Activated T-helper 1 cell treated with Interleukin-2 at 50 U/mL for 16 hours (primary cell): ENCODE results near the gene MEIS2.

ENCODE experiments used
- DNase-seq: peaks from one replicate; pipeline ENCODE4 v3.0.0-alpha.2; 2020; ENCODE audit warnings: low read depth

The MEIS2 gene

DNA sequence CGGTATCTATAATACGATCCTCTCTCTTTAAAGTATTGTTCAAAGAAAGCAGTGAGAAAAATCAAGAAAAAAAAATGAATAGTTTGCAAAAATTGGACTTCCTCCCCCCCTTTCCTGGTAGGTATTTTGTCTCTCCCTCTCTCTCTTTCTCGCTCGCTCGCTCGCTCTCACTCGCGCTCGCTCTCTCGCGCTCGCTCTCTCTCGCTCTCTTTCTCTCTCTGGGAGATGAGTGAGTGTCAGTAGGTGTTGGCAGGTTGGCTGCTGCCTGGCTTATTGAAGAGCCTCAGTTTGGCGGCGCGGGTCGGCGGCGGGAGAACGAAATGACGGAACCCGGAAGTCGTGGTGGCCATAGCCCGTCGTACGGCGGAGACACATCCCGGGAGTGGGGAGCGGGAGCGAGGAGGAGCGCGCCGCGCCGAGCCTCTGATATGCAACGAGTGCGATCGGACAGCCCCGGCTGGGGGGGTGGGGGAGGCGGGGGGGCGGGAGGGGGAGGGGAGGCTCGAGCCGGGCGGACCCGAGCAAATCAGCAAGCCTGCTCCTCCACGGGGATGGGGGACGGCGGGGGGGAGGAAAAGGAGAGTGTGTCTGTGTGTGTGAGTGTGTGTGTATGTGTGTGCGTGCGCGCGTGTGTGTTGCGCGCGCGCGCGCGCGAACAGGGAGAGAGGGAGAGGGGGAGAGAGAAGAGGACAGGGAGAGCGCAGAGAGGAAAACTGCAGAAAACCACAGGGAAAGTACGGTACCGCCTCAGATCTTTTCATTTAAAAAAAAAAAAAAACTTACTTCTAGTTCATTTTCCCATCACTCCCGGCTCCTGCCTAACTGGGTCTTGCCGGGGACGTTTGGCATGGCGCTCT lies at the start of gene MEIS2:
MEIS2 (minus strand) TSS at position 441 of the 857 bp plus-strand sequence. CDS start 1,083 bp downstream, outside the sequence.
- no peak for DNase-seq

DNA sequence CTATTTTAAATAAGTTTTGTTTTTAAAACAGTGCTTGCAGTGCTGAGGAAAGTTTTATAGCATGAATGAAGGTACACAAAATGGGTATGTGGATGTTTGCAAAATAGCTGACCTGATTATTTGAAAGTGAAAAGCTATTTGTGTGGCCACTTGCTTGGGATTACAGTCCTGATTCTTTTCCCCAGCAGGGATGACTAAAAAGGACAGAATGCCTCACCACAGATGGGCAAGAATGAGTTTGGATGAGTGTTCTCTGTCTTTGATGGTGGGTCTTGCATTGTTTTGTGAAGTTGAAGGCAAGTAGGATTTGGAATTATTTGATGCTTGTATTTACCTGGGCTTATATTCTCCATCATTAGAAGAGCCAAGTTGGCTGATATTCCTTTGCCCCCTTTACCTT lies 48.8 kb upstream of the MEIS2 start:
- no peak for DNase-seq

DNA sequence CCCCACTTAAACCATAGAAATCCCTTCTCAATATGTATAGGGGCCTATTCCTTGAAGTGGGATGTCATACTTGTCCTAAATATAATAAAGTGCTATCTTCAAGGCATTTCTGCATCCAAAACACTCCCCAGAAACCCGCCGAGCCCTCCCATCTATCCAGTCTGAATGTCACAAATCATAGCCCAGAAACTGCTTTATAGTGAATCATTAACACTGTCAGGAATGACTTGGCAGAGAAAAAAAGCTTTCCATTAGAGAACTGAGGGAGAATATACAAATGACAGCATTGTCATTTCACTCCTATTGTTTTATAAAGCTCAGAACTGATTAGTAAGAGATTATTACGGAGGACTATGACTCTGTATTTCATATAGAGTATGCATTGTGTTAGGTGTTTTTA lies 48.4 kb upstream of the MEIS2 start:
- DNase-seq, result no peak

DNA sequence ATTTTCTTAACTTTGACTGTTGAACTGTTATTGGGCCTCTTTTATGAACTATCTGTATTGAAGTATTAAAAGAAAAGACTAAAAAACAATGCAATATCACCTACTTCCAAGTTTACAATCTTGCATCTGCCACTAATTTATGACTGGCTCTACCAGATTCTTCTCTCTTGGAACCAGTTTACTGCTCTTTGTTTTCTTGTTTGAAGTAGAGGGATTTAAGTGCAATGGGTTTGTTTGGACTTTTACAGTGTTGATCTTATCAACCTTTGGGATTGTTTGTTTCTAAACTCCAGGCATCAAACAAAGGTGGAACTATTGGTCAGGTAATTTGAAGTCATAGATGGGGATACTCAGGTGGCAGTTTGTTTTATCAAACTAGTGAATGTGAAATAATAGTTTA lies 43.0 kb upstream of the MEIS2 start:
- no peak for DNase-seq

DNA sequence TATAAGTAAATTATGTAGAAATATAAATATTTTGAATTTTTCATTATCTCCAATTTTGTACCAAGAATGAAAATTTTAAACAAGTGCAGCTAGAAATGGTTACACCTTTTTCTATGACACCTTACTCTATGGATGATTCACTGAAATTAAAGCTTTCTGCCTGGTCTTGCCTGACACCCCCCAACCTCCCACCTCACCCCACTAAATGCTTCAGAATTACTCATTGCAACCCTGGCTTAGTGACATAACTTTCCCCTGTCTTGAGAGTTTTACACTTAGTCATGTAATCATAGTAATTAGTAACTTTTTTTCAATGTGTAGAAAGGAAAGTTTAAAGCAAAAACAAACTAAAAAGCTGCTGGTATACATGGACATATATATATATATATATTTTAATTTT lies 42.0 kb upstream of the MEIS2 start:
- no peak for DNase-seq

DNA sequence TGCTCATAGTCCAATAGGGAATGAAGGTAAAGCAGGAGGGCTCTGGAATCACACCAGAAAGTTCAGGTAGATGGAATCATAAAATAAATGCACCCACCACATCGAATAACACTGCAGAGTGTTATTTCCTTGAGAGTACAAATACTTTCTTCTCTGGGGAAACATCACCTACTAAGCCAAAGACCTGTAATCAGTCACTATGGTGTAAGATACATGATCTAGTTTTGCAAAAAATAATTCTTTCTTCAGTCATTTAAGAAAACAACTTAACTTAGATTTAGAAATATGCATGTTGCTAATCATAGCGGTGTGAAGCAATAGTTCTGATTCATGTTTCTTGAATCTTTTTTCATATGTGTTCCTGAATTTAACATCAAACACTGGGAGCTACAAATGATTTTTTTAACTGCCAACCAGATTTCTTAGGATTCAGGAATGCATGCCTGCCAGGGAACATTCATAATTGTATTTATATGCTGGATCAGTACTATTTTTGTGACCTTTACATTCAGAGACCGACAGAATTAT lies 40.2 kb upstream of the MEIS2 start:
- no peak for DNase-seq

DNA sequence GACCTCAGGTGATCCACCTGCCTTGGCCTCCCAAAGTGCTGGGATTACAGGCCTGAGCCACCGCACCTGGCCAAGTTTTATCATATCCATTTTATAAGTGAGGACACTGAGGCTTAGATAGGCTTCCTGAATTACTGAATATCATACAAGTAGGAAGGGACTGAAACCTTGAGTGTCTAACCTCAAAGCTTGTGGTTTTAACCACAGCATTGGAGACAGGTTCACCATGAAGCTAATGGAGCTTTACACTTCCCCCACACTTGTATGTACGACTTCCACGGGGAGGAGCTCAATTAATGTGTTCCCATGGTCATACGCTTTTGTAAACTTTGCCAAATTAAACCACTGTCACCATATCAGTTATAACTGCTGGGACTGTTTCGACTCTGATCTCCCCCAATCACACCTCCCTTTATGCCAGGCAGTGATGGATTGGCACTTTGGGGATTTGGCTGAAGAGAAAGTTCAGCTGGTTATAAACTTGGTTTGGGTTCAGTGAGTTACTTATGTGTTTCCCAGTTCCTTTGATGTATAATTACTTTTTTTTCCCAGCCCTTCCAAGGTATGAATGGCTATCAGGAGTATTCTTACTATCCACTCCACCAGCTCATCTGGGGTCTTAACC lies 38.4 kb upstream of the MEIS2 start:
- no peak for DNase-seq

DNA sequence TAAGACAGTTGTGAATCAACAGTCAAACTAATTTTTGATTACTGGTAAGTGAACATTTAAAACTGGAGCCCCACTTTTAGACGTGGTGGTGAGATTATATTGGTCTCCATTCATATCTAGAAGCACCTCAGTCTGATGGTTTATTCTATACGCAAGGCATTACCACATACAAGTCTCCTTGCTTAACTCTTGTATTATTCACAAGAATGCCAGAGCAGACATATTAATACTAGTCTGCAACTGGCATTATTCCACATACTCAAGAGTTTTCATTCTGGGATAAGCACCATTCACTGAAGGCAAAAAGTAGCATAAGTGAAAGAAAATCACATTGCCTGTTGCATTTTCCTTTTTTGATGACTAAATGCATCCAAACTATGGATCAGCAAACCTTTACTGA lies 36.9 kb upstream of the MEIS2 start:
- DNase-seq, result no peak

DNA sequence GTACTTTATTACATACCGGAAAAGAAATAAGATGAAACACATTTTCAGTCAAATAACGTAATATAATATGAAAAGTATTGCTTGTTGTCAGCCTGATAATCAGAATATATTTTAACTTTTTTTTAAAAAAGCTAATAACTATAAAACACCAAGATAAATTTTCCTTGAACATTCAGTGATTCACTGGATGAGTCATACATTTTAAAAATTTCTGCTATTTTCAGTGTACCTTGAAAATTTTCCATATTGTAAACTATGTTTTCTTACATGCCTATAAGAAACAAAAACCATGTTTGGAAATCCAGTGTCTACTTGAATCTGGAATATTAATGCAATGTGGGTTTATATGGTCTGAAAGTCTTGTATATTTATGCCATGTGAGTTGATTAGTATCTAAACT lies 36.3 kb upstream of the MEIS2 start:
- DNase-seq, result no peak

DNA sequence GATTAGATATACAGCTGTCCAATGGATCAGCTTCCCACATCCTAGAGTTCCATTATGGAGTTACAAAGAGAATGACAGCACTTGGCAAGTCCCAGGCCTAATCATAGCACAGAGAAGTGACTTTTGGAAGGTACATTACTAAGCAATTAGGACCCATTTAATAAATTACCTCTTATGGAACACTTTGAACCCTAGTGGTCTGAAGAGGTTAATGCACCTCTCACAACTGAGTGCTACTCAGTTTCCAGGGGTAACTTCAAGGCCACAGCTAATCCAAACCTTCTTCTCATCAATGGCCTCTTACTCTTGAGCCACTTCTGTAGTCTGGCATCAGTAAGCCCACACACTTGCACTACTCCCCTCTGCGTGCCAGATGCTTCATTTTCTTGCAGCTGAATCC lies 34.9 kb upstream of the MEIS2 start:
- no peak for DNase-seq

DNA sequence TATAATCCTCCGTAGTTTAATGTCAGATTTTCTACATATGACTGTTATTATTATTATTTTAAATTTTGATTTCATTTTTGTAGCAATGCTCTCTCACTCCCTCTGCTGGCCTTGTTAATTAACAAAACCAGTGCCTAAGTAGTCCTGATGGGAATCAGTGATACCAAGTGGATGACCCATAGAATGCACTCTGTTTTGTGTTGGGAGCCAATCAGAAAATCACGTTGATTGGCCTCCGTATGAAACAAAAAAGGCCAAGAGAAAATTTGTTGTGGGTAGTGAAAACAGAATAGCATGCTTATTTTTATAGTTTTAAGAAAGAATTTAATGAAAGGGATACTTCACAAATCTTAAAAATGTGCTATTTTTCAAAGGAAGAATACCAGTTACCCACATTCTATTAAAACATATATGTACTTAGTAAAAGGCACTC lies 34.4 kb upstream of the MEIS2 start:
- DNase-seq, result no peak

DNA sequence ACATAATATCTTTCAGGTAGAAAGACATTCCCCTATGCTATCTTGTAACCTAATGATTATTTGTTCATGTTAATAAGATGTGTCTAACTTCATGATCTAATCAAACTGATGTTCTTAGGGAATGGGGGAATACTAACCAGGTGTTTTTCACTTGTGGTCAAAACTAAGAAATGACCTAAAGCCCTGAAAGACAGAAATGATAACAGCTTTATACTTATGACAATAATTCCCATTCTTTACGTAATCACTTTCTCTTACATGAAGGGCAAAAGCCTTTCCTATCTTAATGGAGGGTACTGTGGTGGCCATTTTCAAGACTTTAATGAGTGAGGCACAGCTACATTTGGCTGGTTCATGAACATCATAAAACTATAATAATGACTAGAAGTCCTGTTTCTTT lies 33.9 kb upstream of the MEIS2 start:
- DNase-seq, result no peak

DNA sequence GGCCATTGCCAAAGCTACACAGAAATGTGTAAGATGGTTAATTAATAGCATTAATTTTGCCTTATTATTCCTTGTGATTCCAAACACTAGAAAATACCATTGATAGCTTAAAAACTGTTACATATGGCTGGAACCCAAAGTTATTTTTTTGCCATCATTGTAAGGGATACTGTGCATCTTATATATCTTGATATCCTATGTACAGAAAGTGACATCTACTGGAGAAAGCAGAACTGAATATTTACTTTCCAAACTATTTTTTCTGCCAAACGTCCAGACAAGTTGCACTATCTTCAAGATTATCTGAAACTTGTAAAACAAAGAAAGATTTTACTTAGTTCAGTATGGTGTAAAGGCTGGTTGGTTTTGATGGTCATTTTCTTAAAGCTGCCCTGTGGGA lies 33.3 kb upstream of the MEIS2 start:
- DNase-seq, result no peak

DNA sequence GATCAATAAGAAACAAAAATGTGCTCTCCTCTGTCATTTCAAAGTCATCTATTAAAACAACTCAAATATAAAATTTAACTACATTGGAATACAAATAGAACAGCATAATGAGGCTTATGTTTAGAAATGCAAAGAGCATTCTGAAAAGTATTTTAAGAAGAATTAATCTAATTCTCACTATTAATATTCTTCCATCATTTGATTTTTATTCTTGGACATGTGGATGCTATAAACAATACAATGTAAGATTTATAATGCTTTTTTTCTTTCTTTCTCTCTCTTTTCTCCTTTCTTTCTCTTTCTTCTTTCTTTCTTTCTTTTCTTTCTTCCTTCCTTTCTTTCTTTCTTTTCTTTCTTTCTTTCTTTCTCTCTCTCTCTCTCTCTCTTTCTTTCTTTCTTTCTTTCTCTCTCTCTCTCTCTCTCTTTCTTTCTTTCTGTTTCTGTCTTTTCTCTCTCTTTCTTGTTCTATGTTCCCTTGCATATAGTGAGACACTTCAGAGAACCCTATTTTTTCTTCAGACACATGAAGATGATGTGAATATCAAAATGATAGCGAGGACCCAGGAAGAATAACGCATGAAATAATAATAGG lies 32.6 kb upstream of the MEIS2 start:
- no peak for DNase-seq

DNA sequence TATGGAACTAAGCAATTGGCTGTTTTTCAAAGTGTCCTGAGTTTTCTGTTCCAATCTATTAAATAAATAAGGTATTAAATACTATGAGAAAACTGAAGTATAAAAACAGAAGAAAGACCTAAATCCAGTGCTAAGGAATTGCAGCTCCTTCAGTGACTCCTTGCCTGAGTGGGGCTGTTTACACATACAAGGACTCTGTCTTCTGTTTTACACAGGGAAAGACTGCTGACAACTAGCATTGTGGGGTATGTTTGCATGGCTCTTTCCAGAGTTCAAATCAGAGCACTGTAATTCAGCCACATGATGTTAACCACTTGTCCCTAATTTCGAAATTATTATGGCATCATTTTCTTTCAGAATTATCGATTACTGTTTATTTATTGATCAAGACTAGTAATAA lies 31.3 kb upstream of the MEIS2 start:
- no peak for DNase-seq

DNA sequence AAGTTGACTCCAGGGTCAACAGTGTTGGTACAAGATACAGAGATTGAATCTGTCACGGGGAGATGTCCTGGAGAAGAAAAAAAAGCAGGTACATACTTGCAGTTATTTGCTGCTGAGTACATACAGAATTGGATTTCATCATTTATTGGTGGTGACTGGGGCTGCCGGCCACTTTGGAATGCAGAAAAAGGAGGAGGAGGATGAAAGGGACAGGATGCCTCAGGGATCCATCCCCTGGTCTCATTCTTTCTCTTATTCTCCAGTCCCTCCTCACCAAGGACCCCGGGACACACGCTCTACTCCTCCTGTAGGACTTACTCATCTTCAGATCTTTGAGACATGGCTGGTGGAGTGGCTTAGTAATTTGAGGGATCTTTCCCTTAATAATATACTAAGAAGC lies 30.0 kb upstream of the MEIS2 start:
- no peak for DNase-seq

DNA sequence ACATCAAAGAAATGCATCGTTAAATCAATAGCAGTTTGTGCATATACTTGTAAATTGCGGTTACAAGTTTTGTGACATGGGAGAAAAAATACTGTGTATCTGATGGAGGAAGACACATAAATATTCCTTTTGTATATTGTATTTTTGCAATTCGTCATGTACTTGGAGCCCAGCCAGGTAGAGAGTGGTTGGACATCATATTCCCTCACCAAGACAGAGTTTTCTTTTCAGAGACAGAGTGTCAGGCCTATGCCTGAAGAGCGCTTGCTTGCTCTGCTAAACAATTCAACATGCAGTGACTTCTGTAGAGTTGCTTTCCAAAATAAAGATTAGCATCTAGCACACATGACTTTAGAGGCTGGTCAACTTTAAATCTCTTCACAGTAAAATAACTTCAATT lies 24.8 kb upstream of the MEIS2 start:
- no peak for DNase-seq

DNA sequence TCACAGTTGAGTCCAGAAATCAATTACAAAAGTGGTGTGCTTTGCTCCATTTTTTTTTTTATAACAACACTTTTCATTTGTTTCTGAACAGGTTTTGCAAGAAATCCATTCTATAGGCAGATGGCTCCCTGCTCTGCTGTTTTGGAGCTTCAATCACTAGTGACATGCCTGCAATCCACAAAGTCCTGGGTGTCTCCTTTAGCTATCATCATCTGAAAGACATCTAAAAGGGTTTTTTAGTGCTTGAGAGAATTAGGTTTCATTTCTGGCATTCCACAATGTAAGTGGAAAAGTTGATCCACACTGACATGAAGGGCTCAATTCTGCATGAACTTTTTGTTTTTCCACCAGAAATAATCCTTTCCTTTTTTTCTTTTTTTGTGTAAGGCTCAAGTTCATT lies 24.0 kb upstream of the MEIS2 start:
- DNase-seq, result no peak

DNA sequence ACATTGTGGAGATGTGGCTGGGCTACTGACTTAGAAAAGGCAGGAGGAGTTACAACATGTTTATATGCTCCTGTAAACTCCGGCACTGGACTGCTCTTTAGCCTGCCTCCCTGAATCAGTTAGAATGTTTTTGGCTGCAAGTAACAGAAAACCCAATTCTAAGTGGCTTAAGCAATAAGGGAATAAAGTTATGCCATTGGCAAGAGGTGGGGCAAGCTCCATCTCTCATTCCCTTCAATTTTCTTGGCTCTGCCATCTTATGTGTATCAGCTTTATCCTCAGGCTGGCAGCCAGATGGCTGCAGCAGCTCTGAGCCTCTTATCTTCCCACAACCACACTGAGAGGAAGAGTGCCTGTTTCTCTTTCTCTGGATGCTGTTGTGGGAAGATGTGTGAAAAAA lies 22.4 kb upstream of the MEIS2 start:
- DNase-seq, result no peak

DNA sequence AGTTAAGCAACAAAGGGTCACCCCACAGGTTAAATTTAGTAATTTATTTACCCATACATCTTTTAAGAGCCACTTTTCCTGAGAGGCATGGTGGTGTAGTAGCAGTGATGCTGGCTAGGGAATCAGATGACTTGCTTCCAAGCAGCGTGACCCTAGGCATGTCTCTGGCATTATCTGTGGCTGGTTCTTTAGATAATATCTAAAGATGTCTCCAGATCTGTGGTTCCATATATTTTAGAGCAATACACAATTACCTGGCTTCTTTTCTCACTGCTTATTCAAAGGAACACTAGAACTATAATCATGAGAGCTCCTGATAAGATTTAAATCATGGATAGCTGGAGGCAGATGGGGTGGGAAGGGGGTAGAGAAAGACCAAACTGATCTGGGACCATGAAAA lies 21.1 kb upstream of the MEIS2 start:
- DNase-seq, result no peak

DNA sequence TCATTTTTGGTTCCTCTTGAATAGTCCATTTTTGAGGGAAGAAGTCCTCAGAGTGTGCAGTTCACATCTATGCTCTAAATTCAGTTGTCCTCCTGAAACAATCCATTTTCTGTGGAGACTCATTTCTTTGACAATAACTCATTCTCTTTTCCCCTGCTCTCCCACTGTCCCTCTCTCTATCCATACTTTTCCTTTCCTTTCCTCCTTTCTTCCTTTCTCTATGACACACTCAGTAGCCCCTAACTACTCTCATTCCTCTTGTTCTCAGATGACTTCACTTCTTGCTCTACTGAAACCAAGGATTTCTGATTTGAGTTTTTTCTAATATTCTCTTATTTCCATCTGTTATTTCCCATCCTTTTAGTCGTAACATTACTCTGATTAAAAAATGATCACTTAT lies 16.7 kb upstream of the MEIS2 start:
- DNase-seq, result no peak

DNA sequence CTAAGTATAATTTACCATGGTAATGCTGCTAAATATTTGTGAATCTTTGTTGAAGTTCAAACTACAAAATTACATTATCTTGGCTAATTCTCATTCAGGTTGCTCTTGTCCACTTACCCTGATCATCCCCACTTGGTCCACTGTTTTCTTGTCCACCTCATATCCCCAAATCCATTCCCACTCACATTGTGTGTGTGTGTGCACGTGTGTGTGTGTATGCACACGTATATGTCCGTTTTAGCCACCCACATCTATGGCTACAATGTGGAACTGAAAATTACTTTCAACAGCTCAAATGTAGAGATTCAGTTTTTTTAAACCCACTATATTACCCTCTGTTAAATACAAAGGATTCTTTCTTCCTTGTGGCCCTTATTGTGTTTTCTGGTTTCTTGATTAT lies 15.2 kb upstream of the MEIS2 start:
- no peak for DNase-seq

DNA sequence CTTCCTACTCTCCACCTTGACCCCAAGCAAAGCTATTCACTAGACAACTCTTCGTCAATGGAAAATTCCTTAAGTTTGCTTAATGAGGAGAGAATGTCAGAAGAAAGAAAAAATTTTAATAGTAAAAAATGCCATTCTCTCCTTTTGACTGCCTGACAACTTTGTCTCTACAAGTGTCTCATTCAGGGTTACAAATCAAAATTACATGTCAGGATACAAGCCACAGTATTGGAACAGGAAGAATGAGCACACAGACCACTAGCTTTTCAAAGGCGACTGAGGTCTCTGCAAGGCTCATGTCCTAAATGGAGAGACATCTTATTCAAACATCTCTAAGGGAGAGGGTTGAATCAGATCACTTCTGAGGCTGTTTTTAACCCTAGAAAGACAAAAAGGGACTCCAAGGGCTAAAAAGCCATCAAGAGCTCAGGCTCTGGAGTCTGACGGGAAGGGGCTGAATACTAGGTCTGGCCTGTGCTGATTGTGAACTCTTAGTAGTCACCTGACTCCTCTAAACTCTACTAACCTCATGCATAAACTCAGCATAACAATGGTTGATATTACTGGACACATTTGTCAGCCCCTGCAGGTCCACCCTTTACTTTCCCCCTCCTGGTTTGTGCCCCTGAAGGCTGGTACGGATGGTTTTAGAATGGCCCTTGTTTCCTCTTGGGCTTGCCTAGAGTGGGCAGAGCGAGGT lies 12.8 kb upstream of the MEIS2 start:
- no peak for DNase-seq
